Measurements from ENCODE around the gene TEX47. TPM values are rescaled to one million over a fixed set of nuclear protein-coding genes. Genes with fewer than 3 reads are reported as not detected.

TEX47 gene
- total RNA-seq, 4 donors from 2014 or later, result 0.40 TPM; not detected in 3

DNA sequence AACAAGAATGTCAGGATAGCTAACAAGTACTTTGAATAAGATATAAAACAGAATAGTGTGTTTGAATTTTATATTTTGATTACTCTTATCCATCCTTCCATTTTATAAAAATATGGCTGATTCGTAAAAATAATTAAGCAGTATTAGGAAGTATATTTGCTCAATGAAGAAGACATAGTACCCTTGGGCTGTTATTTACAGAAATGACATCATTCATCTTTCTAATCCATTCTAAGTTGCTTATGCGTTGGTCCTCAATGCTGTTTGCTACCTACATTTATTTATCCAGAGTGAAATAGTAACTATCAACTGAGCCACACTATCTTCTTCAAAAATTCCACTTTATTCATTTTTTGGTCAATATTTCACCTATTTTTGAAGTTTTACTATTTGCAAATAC, 38.2 kb downstream of the TEX47 start:
- TF ChIP-seq POLR2A (IDR thresholded peaks at IDR 0.05), result no peak
- TF ChIP-seq, protein P1, sequence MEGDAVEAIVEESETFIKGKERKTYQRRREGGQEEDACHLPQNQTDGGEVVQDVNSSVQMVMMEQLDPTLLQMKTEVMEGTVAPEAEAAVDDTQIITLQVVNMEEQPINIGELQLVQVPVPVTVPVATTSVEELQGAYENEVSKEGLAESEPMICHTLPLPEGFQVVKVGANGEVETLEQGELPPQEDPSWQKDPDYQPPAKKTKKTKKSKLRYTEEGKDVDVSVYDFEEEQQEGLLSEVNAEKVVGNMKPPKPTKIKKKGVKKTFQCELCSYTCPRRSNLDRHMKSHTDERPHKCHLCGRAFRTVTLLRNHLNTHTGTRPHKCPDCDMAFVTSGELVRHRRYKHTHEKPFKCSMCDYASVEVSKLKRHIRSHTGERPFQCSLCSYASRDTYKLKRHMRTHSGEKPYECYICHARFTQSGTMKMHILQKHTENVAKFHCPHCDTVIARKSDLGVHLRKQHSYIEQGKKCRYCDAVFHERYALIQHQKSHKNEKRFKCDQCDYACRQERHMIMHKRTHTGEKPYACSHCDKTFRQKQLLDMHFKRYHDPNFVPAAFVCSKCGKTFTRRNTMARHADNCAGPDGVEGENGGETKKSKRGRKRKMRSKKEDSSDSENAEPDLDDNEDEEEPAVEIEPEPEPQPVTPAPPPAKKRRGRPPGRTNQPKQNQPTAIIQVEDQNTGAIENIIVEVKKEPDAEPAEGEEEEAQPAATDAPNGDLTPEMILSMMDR (IDR thresholded peaks at IDR 0.05), result no peak
- intact Hi-C loops (cut with DNase I), result no loop called here
- H3K27ac ChIP-seq, result peak overlapping the region; percentile 14 to 88 (median 81)
- H3K4me3 ChIP-seq (replicated peaks in 1 of 3), result peak overlapping the region in 1 of 3 donors; percentile 17
- H3K36me3 ChIP-seq, result no peaks in the 10 kb centered on the region
- H3K4me1 ChIP-seq, result peaks cover 0 to 9% of the 10 kb centered on the region in 2 donors
- no peaks in the 10 kb centered on the region for H3K27me3 ChIP-seq
- no peak for DNase-seq
- H3K9me3 ChIP-seq, result no peaks in the 10 kb centered on the region
- 82 to 97% methylated on average over 2 of the region's 2 CpGs for WGBS, 2 donors

- intact Hi-C loops (cut with DNase I), result no loop called here
- Histone ChIP-seq H3K4me1 (peaks cover 0 to 9% of the 10 kb centered on the region in 2 donors), H3K9me3 (no peaks in the 10 kb centered on the region), H3K27me3 (no peaks in the 10 kb centered on the region), H3K4me3 (replicated peaks in 1 of 3) (peak overlapping the region in 1 of 3 donors; percentile 17), H3K36me3 (no peaks in the 10 kb centered on the region), H3K27ac (peak overlapping the region; percentile 19 to 88 (median 81))
- WGBS, 2 donors, result 73 to 78% methylated on average over 1 of the region's 1 CpG
- TF ChIP-seq, protein P1 (IDR thresholded peaks at IDR 0.05), result no peak
- no peak for TF ChIP-seq POLR2A (IDR thresholded peaks at IDR 0.05)
- no peak for DNase-seq
These were observed 38.7 kb downstream of the TEX47 start for GRCh38 chr7:88756802-88757201.

GRCh38 chr7:88746126-88746525, 49.4 kb downstream of the TEX47 start:
- intact Hi-C loops (cut with DNase I), result no loop called here
- Histone ChIP-seq H3K4me3 (replicated peaks in 1 of 3) (no peak overlapping the region), H3K4me1 (peaks cover 31 to 54% of the 10 kb centered on the region in 2 donors), H3K9me3 (no peaks in the 10 kb centered on the region), H3K36me3 (no peaks in the 10 kb centered on the region), H3K27me3 (no peaks in the 10 kb centered on the region), H3K27ac (peak overlapping the region; percentile 68 to 80 (median 73))
- 67 to 68% methylated on average over 3 of the region's 3 CpGs for WGBS, 2 donors
- TF ChIP-seq, protein P1 (IDR thresholded peaks at IDR 0.05), result no peak
- no peak for TF ChIP-seq POLR2A (IDR thresholded peaks at IDR 0.05)
- no peak for DNase-seq

Small RNA genes within 50 kb of the gene (small RNA-seq; reads per million reads assigned to genes)
- gene AC002127.1, result not detected

Other genes with a start within 250 kb of the TEX47 start
- gene ZNF804B, start 36.0 kb downstream of the TEX47 start, total RNA-seq, result 10 to 100 TPM; 18.3 to 49.1 (median 29.7) TPM

Measured in thyroid gland (tissue), 4 donors.